GF-D8 (cell line): ENCODE data around the gene PLCXD1.
"Not testable (repeated sequence)": the region's sequence is repeated elsewhere in the genome, so short reads cannot be mapped to it uniquely, and the experiment has no call there.

Source experiments
- DNase-seq: peaks from one replicate; lab custom pipeline; 2025; lab: John Stamatoyannopoulos, UW

PLCXD1 gene

GRCh38 chrX:262381-262909 lies 18.7 kb upstream of the PLCXD1 start:
- no peak for DNase-seq

- DNase-seq, result not testable (repeated sequence)
Measured at GRCh38 chrX:264006-264405, 17.2 kb upstream of the PLCXD1 start.

DNA sequence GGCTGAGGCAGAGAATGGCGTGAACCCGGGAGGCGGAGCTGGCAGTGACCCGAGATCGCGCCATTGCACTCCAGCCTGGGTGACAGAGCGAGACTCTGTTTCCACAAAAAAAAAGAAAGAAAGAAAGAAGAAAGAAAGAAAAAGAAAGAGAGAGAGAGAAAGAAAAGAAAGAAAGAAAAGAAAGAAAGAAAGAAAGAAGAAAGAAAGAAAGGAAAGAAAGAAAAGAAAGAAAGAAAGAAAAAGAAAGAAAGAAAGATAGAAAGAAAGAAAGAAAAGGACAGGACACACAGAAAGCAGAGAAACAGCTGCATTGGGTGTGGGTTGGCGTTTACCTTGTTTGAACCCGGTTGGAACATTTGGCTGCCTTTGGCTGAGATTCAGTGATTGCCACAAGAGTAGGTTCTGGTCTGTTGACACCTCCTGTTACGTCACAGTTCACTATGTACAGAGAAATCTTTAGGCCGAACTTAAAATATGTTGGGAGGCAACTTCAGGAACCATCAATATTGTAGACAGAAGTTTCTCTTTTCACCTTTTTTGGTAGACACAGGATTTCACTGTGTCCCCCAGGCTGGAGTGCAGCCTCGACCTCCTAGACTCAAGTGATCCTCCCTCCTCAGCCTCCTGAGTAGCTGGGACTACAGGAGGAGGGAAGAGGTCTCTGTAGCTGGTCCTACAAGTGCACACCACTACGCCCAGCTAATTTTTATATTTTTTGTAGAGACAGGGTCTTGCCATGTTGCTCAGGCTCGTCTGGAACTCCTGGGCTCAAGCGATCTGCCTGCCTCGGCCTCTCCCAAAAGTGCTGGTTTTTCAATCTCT lies 16.3 kb upstream of the PLCXD1 start:
- DNase-seq, result no peak

GRCh38 chrX:265502-265901 lies 15.7 kb upstream of the PLCXD1 start:
- DNase-seq, result no peak

GRCh38 chrX:267771-268261 lies 13.4 kb upstream of the PLCXD1 start:
- no peak for DNase-seq

- no peak for DNase-seq
Measured at GRCh38 chrX:270848-271367, 10.3 kb upstream of the PLCXD1 start.

DNA sequence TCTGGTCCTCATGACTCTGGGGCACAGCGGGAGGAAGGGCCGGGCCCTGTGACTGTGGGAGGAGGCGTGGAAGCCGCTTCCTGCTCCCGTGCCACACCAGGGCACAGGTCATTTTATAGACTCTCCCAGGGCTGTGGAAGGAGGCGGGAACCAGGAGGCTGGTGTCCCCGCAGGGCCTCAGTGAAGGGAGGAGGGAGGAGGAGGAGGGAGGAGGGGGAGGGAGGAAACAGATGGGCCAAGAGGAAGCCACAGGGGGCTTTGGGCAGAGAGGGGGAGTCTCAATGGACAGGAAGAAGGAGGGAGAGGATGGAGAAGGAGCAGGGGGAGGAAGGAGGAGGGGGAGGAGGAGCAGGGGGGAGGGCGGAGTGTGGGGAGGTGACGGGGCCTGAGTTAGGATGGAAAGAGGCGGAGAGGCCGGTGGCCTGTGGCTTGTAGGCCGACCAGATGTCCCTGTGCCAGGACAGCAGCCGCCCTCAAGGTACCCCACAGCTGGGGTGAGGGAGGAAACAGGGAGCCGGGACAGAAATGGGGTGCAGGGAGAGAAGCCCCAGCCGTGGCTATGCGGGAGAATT lies 6.2 kb upstream of the PLCXD1 start:
- no peak for DNase-seq

DNA sequence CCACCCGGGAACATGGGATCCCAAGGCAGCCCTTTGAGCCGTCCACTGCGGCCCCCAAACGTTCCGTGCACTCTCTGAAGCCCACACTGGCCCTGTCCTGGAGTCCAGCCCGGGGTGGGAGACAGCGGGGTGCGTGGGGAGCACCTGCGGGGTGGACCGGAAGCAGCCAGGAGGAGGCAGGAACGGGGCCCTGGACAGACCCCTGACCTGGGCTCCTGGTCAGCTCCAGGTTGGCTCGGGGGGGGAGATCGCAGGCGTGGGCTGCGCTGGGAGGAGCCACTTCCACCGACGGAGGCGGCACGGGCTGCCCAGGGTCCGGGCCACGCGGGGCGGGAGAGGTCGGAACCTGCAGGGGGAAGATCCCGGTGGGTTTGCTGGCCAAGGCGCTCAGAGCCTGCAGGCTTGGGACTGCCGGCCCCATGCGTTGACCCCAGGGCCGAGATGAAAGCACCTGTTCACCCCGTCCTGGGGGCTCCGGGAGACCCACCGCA lies 5.7 kb upstream of the PLCXD1 start:
- no peak for DNase-seq

DNA sequence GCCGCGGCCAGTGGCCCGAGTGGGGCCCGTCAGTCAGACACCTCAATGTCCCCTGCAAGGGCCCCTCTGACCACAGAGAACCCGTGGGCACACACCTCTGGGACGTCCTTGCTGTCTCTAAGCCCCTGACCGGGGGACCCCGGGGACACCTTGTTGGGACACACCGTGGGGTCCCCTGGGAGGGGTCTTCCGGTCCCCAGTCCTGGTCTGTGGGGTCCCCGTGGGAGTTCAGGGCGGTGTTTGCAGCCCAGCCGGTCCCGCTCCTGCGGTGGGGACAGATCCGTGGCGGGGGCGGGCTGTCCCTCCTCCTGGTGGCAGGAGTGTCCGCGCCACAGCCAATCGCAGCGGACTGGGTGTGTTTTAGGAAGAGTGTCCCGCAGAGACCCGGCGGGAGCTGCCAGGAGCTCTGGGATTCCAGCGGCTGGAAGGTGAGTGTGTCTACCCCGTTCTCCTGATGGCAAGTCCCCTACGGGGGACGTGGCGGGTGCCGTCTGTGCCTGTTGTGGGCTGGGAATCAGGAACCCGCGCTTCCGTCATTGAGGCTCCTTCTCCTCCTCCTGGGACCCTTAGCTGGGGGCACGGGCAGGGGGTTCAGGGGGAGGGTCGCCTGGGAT lies 5.1 kb upstream of the PLCXD1 start:
- DNase-seq, result no peak

DNA sequence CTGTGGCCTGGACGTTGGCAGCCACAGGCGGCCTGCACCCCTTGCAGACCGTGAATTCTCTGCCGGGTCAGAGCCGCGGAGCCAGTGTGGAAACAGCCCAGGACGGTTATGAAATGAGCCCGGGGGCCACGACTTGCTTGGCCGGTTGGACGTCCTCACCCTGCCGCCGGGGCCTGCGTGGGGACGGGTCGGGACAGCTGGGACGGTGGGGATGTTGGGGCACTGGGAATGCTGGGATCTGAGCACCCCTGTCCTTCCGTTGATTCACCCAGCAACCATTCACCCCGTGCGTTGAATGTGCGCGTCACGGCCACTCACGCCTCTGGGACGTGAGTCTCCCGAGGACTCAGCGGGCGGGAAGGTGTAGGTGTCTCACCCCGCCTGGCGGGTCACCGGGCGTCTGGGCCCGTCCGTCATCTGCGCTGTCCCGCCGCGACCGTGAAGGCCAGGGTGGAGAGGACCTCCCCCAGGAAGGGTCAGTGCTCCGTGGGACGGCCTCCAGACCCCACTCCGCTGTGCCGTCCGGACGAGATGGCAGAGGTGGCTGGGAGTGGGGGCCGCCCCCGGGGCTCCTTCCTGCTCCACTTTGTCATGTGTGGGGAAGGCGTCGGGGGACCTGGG lies 4.5 kb upstream of the PLCXD1 start:
- DNase-seq, result no peak

- not testable (repeated sequence) for DNase-seq
Measured at GRCh38 chrX:279757-280604, 1.2 kb upstream of the PLCXD1 start.

GRCh38 chrX:280722-281121 lies 459 bp upstream of the PLCXD1 start:
- not testable (repeated sequence) for DNase-seq

- DNase-seq, result not testable (repeated sequence)
Measured at GRCh38 chrX:282000-282681, 960 bp downstream of the PLCXD1 start.

- no peak for DNase-seq
Measured at GRCh38 chrX:283115-283845, 2.1 kb downstream of the PLCXD1 start.

- DNase-seq, result no peak
Measured at GRCh38 chrX:285076-285677, 4.0 kb downstream of the PLCXD1 start.

- no peak for DNase-seq
Measured at GRCh38 chrX:287670-288069, 6.5 kb downstream of the PLCXD1 start.

DNA sequence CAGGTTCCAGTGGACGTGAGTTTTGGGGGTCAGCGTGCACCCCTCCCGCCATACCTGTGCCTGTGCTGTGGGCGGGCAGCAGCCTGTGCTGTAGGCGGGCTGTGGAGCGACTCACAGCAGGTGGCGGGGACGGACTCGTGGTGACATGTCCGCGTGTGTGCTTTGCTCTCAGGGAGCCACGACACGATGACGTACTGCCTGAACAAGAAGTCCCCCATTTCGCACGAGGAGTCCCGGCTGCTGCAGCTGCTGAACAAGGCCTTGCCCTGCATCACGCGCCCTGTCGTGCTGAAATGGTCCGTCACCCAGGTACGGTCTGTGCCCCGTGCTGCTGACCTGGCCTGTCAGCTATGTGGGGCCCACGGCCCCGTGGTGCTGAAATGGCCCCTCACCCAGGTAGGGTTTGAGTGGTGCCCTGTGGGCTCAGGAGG lies 7.4 kb downstream of the PLCXD1 start:
- no peak for DNase-seq

DNA sequence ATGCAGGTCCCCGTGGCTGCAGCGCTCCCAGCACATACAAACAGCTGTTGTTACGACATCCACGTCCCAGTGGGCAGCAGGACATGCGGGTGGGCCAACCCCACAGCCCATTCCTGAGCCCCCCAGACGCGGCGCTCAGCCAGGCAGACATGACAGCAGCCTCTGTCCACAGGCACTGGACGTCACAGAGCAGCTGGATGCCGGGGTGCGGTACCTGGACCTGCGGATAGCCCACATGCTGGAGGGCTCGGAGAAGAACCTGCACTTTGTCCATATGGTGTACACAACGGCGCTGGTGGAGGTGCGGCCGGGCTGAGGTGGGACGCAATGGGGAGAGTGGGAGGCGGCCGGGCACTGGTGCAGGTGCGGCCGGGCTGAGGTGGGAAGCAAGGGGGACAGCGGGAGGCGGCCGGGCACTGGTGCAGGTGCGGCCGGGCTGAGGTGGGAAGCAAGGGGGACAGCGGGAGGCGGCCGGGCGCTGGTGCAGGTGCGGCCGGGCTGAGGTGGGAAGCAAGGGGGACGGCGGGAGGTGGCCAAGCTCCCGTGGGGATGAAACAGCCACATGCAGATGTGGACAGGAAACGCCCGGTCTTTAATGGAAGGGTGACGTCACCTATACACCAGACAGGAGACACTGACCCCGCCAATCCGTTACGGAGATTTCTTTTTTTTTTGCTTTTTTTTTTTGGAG lies 9.4 kb downstream of the PLCXD1 start:
- no peak for DNase-seq
